GM19395 (cell line): Measurements from ENCODE around the gene RORB.
A peak's percentile ranks its signal among the peaks of the same experiment; 100 is the strongest.

Source experiments
- ATAC-seq: cut with Tn5 transposase; IDR thresholded peaks from one replicate; pipeline ENCODE4 v1.9.1; 2021; ENCODE audit warnings: mild to moderate bottlenecking, moderate library complexity; ENCODE audit not compliant: unreplicated experiment

Gene RORB

DNA sequence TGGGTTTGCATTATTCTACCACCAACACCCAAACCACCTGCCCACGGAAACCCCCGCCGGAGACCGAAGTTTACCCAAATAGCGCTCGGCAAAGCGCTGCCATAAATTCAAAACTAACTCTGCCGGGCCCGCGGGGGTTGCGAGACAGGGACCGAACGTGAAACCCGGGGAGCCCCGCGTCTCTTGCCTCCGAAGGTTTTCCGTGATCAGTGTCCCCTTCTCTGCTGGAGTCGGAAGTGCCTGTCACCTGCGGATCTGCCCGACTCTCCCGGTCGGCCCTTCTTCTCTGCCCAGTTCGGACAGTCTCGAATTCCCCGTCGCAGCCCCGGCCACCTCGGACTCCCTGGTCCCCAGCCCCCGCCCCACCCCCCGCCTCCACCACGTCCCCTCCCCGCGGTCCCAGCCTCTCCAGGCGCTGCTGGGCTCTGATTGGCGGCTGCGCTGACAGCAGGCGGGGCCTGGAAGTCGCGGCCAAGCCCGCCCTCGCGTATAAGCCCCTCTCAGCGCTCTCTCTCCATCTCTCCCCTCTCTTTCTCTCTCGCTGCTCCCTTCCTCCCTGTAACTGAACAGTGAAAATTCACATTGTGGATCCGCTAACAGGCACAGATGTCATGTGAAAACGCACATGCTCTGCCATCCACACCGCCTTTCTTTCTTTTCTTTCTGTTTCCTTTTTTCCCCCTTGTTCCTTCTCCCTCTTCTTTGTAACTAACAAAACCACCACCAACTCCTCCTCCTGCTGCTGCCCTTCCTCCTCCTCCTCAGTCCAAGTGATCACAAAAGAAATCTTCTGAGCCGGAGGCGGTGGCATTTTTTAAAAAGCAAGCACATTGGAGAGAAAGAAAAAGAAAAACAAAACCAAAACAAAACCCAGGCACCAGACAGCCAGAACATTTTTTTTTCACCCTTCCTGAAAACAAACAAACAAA lies at the start of gene RORB:
Gene RORB (plus strand): TSS at position 517 of the 929 bp plus-strand sequence. CDS start 642 bp downstream, outside the sequence.
- ATAC-seq: peak; percentile 87

DNA sequence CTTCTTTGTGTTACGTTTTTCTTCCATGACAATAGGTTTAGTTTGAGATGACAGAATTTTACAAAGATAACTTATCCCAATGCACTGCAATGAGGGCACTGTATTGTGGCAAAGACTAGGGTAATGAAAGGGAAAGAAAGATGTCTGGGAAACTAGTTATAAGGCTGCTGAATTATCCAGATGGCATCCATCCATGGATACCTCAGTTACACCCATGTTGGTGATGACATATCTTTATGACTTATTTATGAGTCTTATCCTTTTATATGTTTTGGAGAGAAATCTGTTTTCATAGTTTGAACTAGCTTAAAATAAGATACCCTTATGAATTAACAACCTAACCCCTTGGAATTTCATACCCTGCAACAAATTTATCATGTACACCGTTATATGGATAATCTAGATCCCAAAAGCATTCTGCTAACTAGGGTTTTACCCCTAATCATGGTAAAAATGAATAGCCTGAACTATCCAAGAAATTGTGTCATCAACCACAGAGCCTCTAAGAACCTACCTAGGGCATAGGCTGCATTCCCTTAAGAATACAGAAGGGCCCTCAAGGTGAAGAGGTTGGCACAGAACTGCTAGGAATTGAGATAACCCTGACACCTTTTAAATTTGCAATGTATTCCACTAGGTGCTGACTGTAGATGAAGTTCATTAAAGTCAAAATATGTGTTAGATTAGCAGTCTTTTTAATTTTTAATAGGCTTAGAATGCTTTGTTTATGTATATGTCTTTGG lies 49.5 kb upstream of the RORB start:
- ATAC-seq: no peak

DNA sequence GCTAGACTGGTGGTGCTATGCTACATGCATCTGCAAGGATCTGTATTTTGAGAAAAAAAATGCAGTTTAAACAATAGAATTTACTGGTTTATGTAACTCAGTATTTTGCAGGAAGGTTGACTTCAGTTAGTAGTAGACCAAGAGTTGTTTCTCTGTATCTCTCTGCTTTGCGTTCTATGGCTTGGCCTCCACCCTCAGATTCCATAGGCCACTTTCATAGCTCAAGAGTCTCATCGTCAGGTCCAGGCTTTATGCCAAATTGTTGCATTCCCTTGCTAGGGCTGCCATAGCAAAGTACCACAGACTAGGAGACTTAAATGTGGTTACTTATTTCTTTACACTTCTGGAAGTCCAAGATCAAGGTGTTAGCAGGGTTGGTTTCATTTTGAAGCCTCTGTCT lies 48.1 kb upstream of the RORB start:
- ATAC-seq: no peak

DNA sequence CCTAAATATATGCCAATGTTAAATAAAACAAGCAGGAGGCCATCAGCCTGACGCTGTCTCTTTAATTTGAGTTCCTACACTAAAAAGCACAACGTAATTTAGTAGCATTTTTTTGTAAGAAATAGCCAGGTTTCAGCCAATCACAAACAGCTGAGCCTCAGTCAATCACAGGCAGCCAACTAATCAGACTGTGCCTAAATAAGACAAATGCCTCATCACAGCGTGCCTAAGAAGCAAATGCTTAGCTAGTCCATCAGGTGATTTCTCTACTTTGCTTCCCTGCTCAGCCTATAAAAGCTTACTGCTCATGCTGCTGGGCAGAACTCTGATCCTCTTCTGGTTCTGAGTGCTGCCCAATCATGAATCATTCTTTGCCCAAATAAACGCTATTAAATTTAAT lies 38.3 kb upstream of the RORB start:
- no peak for ATAC-seq

DNA sequence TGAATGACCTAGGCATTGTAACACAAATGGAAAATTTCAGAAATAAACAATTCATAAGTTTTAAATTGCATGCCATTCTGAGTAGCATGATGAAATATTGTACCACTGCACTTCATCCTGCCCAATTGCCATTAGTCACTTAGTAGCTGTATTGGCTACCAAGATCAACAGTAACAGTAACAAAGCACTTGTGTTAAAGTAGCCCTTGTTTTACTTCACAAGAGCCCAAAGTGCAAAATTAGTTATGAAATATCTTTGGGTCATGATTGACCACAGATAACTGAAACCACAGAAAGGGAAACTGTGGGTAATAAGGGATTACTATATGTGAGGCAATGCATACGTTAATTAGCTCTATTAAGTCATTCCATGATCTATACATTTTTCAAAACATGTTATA lies 33.3 kb upstream of the RORB start:
- ATAC-seq: no peak

DNA sequence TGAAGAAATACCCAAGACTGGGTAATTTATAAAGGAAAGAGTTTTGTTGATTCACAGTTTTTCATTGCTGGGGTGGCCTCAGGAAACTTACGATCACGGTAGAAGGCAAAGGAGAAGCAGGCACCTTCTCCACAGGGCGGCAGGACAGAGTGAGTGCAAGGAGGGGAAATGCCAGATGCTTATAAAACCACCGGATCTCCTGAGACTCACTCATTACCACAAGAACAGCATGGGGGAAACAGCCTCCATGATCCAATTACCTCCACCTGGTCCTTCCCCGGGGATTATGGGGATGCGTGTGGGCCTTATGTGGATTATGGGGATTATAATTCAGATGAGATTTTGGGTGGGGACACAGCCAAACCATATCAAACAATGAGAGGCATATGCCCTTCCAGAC lies 18.5 kb upstream of the RORB start:
- ATAC-seq: no peak

DNA sequence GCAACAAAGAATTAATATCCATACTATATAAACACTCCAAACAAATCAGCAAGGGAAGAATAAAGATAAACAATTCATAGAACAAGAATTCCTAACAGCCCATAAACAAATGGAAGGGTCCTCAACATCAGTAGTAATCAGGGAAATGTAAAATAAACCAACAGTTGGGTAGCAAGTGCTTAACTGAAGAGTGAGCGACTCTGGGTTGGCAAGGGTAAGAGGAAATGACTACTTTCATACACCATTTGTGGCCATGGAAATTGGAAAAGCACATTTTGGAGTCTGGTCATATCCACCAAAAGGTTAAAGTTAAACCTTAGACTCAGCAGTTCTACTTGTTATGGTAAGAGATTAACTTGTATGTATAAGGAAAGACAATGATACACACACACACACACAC lies 17.4 kb upstream of the RORB start:
- no peak for ATAC-seq

DNA sequence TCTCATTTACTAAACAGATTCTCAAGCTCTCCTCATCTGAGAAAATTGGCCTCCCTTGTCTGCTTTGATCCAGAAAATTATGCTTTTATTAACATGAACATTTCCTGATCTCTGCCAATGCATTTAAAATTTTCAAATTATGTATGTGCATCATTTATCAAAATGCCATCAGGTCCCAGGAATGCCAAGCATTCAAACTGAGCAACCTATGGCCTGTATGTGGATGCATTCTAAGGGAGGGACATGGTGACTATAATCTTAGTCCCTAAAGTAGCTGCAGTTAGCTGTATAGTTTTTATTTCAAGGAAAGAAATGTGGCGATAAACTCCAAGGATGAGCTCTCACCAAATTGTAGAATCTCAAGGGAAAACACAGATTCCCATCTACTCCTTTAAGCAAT lies 9.7 kb upstream of the RORB start:
- no peak for ATAC-seq

DNA sequence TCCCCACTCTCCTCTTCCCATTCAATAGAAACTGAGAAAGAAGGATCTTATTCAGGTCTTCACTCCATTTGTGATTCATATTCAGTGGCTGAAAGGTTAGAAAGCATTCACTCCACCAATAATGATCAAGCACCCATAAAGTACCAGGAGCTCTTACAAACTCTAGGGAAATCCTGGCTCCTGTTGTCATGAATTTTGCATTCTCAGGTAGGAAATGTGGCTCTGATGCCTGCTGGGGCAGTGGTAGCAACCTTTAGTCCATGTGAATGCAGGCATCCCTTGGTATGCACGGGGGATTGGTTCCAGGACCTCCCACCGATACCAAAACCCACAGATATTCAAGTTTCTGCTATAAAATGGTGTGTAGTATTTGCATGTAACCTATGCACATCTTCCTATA lies 3.6 kb upstream of the RORB start:
- ATAC-seq: no peak

DNA sequence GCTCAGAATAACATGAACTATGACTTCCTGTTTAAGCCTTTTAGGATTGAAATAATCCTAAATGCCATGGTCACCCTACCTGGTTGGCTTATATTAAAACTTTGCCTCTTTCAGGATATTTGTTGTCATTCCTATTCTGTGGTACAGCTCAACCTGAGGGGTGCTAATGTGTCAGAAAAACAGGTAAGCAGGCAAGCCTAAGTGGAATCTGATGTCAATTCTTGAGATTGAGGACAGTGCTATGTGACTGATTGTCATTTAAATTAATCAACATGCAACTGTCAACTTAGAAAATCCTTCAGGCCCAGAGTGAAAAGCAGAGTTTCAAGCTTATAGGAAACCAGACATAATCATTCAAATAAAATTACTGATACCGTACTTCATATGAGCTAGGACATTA lies 2.6 kb upstream of the RORB start:
- ATAC-seq: no peak

DNA sequence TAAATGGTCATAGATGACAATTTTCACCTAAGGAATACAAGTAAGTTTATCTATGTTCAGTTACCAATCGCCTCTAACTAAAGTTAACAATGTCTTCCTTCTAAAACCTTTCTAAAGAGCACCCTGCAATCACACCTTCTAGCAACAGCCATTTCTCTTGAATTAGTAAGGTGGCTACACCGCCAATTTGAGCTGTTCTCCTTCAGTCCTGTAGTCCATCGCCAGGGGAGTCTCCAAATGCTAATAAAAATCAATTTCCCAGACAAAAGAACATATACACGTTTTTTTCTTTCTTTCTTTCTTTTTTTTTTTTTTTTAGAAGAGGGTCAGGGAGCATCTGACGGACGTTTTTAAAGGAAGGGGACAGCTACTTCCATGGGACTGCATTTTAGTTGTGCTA lies 729 bp upstream of the RORB start:
- no peak for ATAC-seq

DNA sequence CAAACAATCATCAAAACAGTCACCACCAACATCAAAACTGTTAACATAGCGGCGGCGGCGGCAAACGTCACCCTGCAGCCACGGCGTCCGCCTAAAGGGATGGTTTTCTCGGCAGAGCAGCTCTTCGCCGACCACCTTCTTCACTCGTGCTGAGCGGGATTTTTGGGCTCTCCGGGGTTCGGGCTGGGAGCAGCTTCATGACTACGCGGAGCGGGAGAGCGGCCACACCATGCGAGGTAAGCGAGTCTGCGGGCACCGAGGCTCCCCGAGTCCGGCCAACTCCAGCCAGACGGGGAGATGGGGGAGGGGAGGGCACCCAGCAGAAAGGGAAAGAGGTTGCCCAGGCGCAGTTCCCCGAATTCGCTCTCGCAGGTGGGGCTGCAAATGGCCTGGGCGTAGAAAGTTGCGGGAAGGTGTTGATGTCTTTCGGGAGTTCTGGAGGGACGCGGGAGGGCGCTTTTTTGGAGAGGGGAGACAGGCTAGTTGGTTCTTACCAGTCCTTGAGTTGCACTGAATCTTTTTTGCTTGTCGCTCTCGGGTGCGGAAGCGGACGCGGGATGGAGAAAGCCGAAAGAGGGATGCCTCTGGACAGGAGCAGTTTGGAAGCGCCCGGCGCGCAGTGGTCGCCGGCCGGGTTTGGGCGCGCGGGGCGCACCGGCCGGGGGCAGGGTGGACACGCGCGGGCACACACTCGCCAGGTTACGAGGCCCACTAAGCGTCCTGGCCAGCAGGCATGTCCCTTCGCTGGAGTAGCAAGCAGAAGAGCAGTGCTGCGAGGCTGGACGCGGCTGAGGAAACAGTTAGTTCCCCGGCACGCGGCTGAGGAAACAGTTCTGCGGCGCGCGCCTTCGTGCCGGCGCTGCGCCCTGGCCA lies 849 bp downstream of the RORB start:
- peak; percentile 22 for ATAC-seq

DNA sequence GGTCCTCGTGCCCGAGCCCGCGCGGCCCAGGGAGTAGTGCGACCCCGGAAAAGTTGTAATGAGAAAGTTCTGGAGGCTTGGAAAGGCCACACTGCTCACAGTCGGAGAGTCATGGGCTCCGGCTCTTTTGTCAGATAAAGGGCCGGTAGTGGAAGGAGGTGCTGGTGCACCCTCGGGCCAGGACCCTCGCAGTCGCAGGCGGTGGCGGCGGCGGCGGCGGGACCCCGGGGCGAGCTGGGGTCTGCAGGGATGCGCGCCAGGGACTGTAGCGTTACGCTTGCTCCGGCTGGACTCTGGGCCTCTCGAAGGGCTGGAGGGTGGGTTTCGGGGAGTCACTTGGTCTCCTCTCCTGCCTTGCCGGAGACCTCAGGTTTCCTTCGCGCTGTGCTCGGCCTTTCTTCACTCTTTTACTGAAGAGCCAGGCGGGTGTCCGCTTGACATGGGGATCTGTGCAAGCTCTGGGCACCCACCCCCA lies 1.5 kb downstream of the RORB start:
- ATAC-seq: no peak

DNA sequence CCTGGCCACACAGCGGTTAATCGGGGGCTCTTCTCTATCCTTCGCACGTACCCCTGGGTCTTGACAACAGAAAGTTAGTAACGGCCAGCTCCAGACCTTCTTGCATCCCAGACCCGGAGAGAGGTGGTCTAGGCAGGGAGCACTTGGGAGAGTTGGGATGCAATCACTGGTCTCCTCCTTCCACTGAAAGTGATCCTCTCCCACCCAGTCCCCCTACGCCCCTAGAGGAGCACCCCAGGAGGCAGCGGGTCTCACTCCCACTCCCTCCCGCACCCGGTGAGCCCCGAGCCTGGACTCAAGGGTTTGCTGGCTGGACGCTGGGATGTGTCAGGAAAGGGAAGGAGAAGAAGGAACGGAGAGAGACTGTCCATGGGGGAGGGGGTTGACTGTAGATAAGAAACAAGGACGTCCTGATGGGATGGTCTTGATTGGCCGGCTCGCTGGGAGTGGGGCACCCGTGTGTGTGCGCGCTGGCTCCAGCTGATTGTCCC lies 2.0 kb downstream of the RORB start:
- no peak for ATAC-seq

DNA sequence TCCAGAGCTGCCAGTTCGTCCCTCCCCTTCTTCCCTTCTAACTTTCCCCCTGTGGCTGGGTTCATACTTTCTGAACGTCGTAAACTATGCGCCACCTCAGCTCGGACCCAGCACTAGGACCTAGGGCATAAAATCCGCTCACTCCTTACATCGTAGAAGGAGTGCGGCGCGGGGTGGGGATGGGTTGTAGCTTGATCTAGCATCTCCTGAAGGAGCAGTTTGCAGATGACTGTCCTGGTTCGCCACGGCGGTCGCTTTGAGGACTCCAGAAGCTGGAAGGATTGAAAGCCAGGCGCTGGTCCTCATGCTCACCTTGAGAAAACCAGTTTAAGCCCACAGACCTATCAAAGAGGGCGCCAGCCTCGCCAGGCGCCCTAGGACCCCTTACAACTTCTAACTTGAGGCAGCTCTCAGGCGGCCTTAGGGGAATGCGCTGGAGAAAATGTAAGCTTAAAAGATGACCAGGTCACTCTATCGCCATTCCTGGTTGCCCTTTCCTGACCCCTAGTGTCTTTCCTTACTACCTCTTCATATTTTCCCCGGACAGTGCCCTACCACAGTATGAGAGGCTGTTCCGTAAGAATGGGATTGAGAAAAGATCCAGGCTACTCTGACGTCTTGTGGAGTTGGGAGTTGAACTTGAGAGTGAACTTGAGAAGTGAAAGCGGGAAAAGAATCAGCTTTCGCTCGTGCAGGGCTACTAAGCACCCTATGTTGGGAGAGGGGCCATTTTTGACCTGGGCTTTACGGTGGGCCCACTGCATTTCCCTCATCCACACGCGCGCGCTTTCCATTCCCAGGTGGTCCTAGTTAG lies 2.8 kb downstream of the RORB start:
- ATAC-seq: no peak

DNA sequence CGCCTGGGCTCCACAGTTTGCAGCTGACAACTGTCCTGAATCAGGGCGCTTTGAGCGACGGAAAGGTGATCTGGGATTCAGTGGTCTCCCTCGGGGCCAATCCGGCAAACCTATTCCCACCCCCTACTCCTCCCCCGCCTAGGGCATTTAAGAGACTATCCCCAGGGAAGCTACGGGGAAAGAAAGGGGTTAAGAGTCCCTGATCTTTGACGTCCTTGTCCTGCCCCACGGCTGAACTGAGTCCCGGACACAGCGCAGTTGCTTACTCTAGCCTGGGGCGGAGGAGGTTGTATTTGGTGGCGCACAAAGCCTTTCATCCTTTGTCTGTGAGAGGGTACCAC lies 3.4 kb downstream of the RORB start:
- ATAC-seq: no peak

DNA sequence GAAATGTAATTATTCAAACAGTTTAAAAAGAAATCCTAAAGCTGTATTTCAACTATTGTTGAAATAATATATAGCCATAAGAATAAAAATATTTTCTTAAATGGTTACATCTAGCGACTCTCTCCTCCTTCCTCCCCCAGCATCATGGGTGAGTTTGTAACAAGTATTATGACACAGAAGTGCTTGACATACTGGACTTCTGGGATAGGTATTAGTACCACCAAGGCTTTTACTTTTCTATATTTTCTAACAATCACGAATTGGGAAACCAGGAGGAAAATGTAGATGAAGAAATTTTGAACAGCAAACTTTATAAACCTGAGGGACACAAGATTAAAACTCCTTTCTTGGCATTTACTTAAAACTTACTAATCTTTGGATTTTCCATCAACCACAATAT lies 4.4 kb downstream of the RORB start:
- ATAC-seq: no peak

DNA sequence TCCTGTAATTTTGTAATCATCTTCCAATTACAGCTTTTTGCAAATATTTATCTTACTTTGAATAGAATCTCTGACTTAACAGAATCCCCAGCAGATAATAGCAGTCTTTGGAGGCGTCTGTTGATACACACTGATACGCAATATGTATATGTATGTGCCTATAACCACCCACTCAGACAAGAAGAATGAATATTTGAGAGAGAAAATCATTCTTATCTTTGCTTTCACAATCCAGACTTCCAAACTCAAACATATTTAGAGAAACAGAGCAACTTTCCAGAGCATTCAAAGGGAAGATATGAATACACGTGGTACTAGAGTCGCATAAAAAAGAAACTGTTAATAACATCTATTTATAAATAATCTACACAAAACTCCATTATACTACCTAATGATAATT lies 6.1 kb downstream of the RORB start:
- ATAC-seq: no peak

DNA sequence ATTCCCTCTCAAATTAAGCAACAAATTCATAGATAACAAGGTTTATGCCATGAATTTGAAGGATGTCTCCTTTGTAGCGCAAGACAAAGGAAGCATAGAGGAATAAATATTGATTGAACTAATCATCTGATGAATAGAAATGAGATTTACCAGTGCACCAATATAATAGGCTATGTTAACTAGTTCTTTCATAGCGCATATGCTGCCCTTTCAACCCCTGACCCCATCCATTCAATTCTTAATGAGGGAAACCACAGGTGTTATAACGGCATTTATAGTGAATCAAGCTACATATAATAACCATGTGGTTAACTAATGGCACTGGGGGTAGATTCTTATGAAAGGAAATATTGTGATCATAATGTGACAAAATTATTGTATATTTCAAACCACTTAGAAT lies 6.5 kb downstream of the RORB start:
- no peak for ATAC-seq

DNA sequence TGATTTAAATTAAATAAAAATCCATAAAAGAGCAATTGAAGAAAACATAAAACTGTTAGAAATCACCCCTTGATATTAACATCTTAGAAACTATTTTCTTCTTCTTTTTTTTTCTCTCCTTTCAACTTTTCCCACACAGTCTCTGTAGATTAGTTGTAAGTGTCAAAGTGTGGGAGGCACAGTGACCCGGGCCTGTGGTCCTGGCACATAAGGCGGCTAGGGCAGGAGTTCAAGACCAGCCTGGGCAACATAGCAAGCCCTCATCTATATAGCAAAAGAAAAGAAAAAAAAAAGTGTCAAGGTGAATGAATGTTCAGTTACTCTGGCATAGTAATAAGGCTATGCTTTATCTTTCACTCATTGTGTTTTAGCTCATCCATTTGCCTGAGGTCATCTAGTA lies 14.2 kb downstream of the RORB start:
- no peak for ATAC-seq
